Measurements from ENCODE around the gene IL20RA. TPM values are rescaled to one million over a fixed set of nuclear protein-coding genes. Genes with fewer than 3 reads are reported as not detected.

Gene IL20RA
- total RNA-seq, 2 experiments from 2014 or later = not detected

- H3K27ac Mint-ChIP-seq = no peak overlapping the region
- H3K36me3 Mint-ChIP-seq (ENCODE audit: low read depth) = no peaks in the 10 kb centered on the region
- ATAC-seq (no peak), DNase-seq (no peak)
- no peaks in the 10 kb centered on the region for H3K9me3 Mint-ChIP-seq
- ChIA-PET CTCF (interaction anchor here (0.6 to 2.4 kb wide), 3 partner anchors 10 to 14 kb away, joined by 3 to 9 read pairs (median 5); no protein-coding TSS in a partner anchor), POLR2A (interaction anchor here (1.3 kb wide), 1 partner anchor 10 kb away, joined by 5 read pairs; no protein-coding TSS in a partner anchor)
- H3K4me1 Mint-ChIP-seq (ENCODE audit: low read depth) = no peaks in the 10 kb centered on the region
- no peak for TF ChIP-seq CTCF (IDR thresholded peaks at IDR 0.05)
- no peak overlapping the region for H3K4me3 Mint-ChIP-seq
- intact Hi-C loops (cut with micrococcal nuclease) = no loop called here
- peaks cover 6% of the 10 kb centered on the region for H3K27me3 Mint-ChIP-seq
Observed at GRCh38 chr6:137087902-137088301, 43.1 kb upstream of the IL20RA start.

GRCh38 chr6:137086031-137086430, 41.3 kb upstream of the IL20RA start:
- H3K36me3 Mint-ChIP-seq (ENCODE audit: low read depth) = no peaks in the 10 kb centered on the region
- H3K4me1 Mint-ChIP-seq (ENCODE audit: low read depth) = no peaks in the 10 kb centered on the region
- peaks cover 6% of the 10 kb centered on the region for H3K27me3 Mint-ChIP-seq
- no peaks in the 10 kb centered on the region for H3K9me3 Mint-ChIP-seq
- DNase-seq = no peak
- no peak for TF ChIP-seq CTCF (IDR thresholded peaks at IDR 0.05)
- H3K4me3 Mint-ChIP-seq = no peak overlapping the region
- intact Hi-C loops (cut with micrococcal nuclease) = no loop called here
- ChIA-PET POLR2A (no interaction called here), CTCF (interaction anchor here (1.2 to 2.8 kb wide), 4 partner anchors 8 to 228 kb away, joined by 3 to 16 read pairs (median 6); no protein-coding TSS in a partner anchor)
- no peak overlapping the region for H3K27ac Mint-ChIP-seq
- ATAC-seq = no peak

GRCh38 chr6:137084865-137085617, 40.3 kb upstream of the IL20RA start:
- no peak for TF ChIP-seq CTCF (IDR thresholded peaks at IDR 0.05)
- no peak for DNase-seq
- intact Hi-C loops (cut with micrococcal nuclease) = no loop called here
- Mint-ChIP-seq H3K4me1 (ENCODE audit: low read depth) (no peaks in the 10 kb centered on the region), H3K27ac (no peak overlapping the region), H3K27me3 (peaks cover 3% of the 10 kb centered on the region), H3K9me3 (no peaks in the 10 kb centered on the region), H3K36me3 (ENCODE audit: low read depth) (no peaks in the 10 kb centered on the region), H3K4me3 (no peak overlapping the region)
- ChIA-PET CTCF (interaction anchor here (0.9 to 2.8 kb wide), 4 partner anchors 8 to 229 kb away, joined by 3 to 16 read pairs (median 4); no protein-coding TSS in a partner anchor), POLR2A (no interaction called here)
- ATAC-seq = no peak

- H3K27me3 Mint-ChIP-seq = peaks cover 3% of the 10 kb centered on the region
- DNase-seq (no peak), ATAC-seq (no peak)
- intact Hi-C loops (cut with micrococcal nuclease) = no loop called here
- no peaks in the 10 kb centered on the region for H3K36me3 Mint-ChIP-seq (ENCODE audit: low read depth)
- H3K9me3 Mint-ChIP-seq = no peaks in the 10 kb centered on the region
- no peak for TF ChIP-seq CTCF (IDR thresholded peaks at IDR 0.05)
- no peaks in the 10 kb centered on the region for H3K4me1 Mint-ChIP-seq (ENCODE audit: low read depth)
- no peak overlapping the region for H3K4me3 Mint-ChIP-seq
- no peak overlapping the region for H3K27ac Mint-ChIP-seq
- POLR2A ChIA-PET = no interaction called here
- CTCF ChIA-PET = interaction anchor here (0.9 to 2.8 kb wide), 3 partner anchors 10 to 230 kb away, joined by 3 to 16 read pairs (median 5); no protein-coding TSS in a partner anchor
Observed at GRCh38 chr6:137084090-137084489, 39.3 kb upstream of the IL20RA start.

- ChIA-PET CTCF (interaction anchor here (1.1 kb wide), 1 partner anchor 12 kb away, joined by 3 read pairs; no protein-coding TSS in a partner anchor), POLR2A (interaction anchor here (0.9 kb wide), 1 partner anchor 528 kb away, joined by 4 read pairs; no protein-coding TSS in a partner anchor)
- Mint-ChIP-seq H3K27ac (no peak overlapping the region), H3K4me1 (ENCODE audit: low read depth) (no peaks in the 10 kb centered on the region), H3K4me3 (no peak overlapping the region), H3K9me3 (no peaks in the 10 kb centered on the region), H3K27me3 (peaks cover 5% of the 10 kb centered on the region), H3K36me3 (ENCODE audit: low read depth) (no peaks in the 10 kb centered on the region)
- intact Hi-C loops (cut with micrococcal nuclease) = no loop called here
- TF ChIP-seq CTCF (IDR thresholded peaks at IDR 0.05) = no peak
- DNase-seq (no peak), ATAC-seq (no peak)
Observed at GRCh38 chr6:137081997-137082396, 37.2 kb upstream of the IL20RA start.

Measured in activated CD8-positive, alpha-beta T cell treated with anti-CD3 and anti-CD28 coated beads for 36 hours (primary cell).